DMS153 treated with DMSO at 0.1 percent for 48 hours (cell line): ENCODE results near the gene EEFSEC.

Source experiments
- DNase-seq: peaks from one replicate; lab custom pipeline; 2025; ENCODE audit not compliant: unreplicated experiment; lab: John Stamatoyannopoulos, UW

EEFSEC gene

GRCh38 chr3:128347282-128347681 is 194.0 kb downstream of the EEFSEC start:
- DNase-seq = no peak

DNA sequence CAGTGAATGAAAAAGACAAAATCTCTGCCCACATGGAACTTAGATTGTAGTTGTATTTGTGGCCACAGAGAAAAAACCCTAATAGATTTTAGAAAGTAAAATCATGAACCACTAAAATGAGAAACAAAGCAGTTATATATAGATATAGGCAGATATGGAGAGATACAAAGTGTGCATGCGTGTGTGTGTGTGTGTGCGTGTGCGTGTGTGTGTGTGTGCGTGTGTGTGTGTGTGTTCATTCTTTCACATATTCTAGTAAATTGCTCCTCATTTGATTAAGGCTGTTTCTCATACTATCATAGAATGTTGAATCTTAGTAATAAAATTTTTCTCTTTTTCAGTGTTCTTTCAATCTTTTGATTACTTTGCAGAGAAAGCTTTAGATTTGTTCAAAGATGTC is 194.8 kb downstream of the EEFSEC start:
- DNase-seq = no peak

DNA sequence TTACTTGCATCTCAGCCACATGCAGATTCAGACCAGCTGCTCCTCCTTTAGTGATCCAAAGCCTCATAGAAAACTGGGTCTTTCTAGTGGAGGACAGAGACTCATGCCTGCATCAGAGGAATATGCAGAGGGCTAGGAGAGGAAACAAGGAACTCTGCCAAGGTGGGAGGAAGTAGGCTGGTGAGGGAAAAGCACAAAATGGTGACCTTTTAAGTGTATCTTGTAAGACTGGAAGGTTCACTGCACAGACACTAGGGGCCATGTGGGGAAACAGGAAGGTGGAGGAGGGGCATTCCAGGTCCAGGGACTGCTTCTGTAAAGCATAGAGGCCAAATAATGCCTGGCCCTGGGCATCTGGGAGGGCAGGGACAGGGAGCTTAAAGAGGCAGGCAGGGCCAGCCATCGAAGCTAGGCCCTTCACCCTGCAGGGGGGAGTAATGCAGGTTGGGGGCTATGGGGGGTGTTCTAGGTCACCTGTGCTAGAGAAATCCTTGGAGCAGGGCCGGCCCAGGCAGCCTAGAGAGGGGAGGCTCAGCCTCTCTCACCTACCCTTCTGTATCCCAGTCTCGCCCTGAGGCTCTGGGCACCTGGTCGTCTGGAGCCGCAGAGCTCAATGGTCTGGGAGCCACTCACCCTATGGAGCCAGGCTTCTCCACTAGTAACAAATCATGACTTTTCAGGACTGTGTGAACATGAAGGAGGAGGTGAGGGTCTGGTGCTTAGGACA is 195.7 kb downstream of the EEFSEC start:
- DNase-seq = no peak

- no peak for DNase-seq
Measured at GRCh38 chr3:128349963-128350599, 196.8 kb downstream of the EEFSEC start.

DNA sequence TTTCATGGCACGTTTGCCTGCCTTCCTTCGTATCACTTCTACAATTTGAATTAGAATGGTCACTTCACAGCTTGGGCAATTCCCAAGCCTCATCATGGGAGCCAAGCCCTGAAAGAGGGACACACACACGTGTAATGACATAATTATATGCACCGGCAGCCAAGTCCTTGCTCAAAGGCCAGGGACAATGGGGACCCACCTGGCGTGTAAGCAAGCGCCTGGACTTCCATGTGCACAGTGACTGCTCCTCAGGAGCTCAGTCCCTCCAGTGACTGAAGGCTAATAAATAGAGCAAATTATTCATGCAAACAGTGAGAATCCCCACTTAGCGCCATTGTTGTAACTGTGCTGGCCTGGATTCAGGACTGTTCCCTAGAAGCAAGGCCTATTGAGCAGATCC is 198.3 kb downstream of the EEFSEC start:
- peak; percentile 15 for DNase-seq

- DNase-seq = no peak
Measured at GRCh38 chr3:128352326-128352725, 199.0 kb downstream of the EEFSEC start.

DNA sequence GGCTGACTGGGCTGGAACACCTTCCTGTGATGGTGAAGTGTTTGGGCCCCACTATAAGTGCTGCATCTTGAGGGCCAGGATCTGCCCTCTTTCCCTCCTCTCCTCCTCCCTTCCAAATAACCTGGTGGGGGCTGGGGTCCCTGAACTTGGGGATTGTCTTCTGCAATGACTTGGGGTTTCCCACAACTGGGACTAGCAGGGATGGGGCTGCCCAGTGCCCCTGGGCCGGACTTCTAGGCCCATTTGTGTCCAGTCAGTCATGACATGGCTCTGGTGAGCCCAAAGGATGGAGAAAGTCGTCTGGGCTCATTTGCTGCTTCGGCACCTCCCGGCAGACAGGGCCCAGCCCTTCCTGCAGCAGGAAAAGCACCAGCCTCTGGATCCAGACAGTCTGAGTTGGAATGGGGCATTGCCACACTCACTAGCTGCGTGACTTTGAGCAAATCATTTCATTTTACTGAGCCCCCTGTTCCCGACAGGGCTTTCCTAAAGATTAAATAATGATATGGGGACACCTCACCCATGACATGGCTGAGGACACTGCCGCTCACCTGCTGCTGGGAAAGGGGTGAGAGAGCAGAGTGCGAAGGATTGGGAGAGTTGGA is 200.2 kb downstream of the EEFSEC start:
- DNase-seq = no peak

DNA sequence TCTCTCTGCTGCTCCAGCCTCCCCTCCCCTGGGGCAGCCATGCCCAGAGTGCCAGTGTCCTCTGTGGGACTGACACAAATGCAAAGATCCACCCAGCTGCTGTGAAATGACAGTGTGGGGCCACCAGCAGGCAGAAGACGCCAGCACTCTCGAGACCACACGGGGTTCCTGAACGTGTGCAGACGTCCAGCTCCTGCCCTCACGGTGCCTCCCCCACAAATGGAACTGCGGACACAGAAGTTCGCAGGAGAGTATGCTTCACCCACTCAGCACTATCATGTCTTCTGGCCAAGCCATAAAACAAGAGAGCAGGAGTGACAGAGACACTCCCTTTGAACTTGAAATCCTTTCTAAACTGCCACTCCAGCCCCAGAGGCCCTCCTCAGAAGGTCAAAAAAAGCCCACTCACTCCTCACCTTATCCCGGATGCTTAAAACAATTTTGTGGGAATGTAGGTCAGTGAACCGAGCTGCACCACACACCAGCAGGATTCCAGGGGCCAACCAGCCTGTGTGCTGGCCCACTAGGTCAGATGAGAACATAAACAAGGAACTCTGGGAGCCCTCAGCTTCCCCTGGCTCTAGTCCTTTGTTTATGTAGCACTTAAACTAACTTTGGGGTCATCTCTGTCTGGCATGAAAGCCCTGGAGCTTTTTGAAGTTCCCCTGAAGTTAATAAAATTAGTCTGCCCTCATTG is 200.9 kb downstream of the EEFSEC start:
- DNase-seq = no peak

GRCh38 chr3:128354788-128355542 is 201.7 kb downstream of the EEFSEC start:
- no peak for DNase-seq

- DNase-seq = no peak
Measured at GRCh38 chr3:128355543-128355919, 202.2 kb downstream of the EEFSEC start.

- DNase-seq = no peak
Measured at GRCh38 chr3:128356822-128357221, 203.5 kb downstream of the EEFSEC start.

DNA sequence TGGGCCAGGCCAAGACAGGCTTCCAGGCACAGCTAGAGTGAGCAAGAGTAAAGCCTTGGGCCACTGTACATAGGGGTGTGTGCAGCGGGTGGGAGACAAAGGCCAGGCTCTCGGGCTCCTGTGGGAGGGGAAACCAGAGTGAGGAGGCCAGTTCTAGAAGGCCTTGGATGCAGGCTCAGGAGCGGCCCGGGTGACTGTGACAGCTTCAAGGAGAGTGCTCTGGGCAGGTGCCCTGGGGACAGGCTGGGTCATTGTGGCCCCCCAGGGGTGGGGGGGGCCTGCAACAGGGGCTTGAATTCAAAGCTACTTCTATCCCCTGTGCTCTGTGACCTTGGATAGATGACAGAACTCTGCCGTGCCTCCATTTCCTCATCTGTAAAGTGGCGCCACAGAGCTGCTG is 204.3 kb downstream of the EEFSEC start:
- no peak for DNase-seq

GRCh38 chr3:128358156-128358895 is 205.0 kb downstream of the EEFSEC start:
- DNase-seq = no peak

- DNase-seq = no peak
Measured at GRCh38 chr3:128359060-128359664, 205.9 kb downstream of the EEFSEC start.

GRCh38 chr3:128359846-128360642 is 206.8 kb downstream of the EEFSEC start:
- DNase-seq = no peak

DNA sequence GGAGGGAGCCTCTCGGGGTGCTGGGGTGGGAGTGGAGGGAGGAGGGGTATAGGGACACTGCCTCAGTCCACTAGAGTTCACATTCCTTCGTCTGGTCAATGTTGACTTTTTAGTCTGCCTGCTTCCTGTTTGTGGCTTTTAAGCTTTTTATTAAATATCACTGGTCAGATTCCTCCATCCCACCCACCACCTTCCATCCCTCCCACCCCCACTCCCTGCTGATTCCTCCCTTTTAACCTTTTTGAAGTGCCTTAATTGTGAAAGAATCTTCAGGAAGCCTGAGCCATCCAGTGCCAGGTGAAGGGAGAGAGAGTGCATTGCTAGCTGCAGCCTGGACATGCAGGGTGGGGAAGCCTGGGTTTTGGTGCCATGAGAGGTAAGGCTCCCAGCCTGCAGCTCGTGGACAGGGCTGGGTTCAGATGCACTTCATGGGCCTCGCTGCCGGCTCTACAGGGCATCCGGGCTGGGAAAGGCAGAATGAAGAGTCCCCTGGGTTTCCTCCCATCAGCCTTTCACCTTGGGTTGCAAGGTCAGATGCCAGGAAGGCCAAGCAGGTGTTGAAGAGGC is 207.5 kb downstream of the EEFSEC start:
- DNase-seq = no peak

DNA sequence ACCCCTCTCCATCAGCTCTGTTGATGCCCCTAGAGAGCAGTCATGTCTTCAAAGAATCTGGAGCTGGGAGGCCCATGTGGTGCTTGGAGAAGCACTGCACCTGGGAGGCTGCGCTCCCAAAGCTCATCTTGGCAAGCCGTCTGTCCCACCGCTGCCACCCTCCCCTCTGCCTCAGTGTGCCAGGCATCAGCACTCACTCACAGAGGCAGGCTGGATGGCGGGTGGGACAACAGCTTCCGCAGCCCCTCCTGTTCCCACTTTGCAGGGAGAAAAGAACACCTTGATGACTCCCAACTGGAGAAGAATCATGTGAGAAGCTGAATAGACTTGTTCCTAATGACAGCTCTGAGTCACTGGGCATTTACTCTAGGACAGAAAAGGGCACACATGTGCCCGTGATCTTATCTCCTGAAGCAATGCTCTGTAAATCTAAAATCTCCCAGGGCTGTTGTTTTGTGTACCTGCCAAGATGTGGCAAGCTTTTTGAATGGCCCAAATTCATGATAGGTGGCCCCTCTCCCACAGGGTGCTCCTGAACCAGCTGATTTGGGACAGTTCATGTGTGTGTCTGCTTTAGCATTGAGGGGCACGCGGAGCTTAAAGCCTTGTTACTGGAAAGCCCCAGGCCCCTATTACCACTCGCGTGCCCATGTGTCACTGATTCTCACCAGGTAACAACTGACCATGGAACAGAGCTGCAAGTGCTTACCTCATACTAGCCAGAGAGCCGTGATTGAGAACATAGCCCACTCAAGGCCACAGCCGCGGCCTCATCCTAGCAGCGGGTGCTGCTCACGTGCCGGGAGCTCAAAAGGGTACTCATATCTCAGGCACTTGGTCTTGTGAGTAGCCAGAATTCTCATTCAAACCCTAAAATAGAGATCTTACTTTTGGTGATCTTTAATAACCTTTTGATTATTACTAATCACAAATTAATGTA is 209.0 kb downstream of the EEFSEC start:
- no peak for DNase-seq

DNA sequence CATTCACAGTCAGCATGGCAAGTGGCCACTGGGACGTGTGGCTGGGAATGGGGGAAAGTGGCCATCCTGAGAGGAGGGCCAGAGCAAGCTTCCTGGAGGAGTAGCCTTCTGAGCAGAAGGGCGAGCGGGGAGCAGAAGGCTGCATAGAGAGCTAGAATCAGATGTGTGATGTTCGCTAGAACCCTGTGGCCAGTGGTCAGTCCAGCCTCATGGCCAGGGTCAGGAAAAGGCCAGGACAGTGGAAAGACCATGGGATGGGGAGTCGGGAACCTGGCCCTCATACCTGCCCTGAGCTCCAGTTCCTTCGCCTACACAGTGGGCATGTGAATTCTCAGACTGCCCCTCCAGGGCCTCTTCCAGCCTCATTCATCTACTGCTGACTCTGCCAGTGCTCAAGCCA is 211.0 kb downstream of the EEFSEC start:
- DNase-seq = no peak
